HG02981 (cell line): ENCODE data around the gene NSUN6.

Experiments
- ATAC-seq: cut with Tn5 transposase; IDR thresholded peaks from one replicate; pipeline ENCODE4 v1.9.1; 2021; ENCODE audit warnings: mild to moderate bottlenecking, moderate library complexity; ENCODE audit not compliant: unreplicated experiment

NSUN6 gene

DNA sequence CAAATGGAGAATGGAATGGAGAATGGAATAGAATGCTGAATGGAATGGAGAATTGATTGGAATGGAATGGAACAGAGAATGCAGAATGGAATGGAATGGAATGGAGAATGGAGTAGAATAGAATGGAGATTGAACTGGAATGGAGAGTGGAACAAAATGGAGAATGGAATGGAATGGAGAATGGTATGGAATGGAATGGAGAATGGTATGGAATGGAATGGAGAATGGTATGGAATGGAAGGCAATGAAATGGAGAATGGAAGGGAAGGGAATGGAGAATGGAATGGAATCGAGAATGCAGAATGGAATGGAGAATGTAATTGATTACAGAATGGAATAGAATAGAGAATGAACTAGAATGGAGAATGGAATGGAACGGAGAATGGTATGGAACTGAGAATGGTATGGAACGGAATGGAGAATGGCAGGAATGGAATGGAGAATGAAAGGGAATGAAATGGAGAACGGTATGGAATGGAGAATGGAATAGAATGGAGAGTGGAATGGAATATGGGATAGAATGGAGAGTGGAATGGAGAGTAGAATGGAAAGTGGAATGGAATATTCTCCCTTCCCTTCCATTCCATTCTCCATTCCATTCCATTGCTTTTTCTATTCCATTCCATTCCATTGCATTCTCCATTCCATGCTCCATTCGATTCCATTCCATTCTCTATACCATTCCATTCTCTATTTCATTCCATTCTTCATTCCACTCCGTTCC lies 88.2 kb downstream of the NSUN6 start:
- ATAC-seq, result no peak

DNA sequence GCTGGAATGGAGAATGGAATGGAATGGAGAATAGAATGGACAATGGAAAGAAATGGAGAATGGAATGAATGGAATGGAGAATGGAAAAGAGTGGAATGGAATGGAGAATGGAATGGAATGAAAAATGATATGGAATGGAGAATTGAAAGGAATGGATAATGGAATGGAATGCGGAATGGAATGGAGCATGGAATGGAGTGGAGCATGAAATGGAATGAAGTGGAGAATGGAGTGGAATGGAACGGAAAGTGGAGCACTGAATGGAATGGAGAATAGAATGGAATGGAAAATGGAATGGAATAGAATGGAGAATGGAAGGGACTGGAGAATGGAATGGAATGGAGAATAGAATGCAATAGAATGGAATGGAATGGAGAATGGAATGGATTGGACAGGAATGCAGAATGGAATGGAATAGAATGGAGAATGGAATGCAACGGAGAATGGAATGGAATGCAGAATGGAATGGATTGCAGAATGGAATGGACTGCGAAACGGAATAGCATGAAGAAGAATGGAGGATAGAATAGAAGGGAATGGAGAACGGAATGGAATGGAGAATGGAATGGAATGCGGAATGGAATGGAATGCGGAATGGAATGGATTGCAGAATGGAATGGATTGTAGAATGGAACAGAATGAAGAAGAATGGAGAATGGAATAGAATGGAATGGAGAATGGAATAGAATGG lies 89.4 kb downstream of the NSUN6 start:
- ATAC-seq, result no peak

DNA sequence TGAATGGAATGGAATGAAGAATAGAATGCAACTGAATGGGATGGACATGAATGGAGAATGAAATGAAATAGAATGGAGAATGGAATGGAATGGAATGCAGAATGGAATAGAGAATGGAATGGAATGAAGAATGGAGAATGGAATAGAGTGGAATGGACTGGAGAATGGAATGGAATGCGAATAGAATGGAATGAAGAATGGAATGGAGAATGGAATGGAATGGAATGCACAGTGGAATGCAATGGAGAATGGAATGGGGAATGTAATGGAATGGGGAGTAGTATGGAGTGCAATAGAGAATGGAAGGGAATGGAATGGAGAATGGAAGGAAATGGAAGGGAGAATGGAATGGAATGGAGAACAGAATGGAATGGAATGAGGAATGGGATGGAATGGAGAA lies 93.4 kb downstream of the NSUN6 start:
- no peak for ATAC-seq

DNA sequence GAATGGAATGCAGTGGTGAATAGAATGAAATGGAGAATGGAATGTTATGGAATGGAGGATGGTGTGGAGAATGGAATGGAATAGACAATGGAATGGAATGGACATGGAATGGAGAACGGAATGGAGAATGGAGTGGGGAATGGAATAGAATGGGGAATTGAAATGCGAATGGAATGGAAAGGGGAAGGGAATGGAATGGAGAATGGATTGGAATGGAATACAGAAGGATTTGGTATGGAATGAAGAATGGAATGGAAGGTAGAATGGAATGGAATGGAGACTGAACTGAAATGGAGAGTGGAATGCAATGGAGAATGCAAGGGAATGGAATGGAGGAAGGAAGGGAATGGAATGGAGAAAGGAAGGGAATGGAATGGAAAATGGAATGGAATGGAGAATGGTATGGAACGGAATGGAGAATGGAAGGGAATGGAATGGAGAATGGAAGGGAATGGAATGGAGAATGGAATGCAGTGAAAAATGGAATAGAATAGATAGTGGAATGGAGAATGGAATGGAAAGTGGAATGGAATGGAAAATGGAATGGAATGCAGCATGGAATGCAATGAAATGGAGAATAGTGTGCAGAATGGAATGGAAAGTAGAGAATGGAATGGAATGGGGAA lies 94.8 kb downstream of the NSUN6 start:
- ATAC-seq, result no peak

DNA sequence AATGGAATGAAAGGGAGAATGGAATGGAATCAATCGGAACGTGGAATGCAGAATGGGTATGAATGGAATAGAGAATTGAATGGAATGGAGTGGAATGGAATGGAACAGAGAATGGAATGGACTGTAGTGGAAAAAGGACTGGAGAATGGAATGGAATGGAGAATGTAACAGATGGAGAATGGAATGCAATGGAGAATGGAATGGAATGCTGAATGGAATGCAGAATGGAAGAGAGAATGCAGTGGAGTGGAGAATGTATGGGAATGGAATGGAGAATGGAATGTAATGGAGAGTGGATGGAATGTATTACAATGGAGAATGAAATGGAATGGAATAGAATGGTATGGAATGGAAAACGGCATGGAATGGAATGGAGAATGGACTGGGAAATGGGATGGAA lies 96.9 kb downstream of the NSUN6 start:
- ATAC-seq, result no peak

DNA sequence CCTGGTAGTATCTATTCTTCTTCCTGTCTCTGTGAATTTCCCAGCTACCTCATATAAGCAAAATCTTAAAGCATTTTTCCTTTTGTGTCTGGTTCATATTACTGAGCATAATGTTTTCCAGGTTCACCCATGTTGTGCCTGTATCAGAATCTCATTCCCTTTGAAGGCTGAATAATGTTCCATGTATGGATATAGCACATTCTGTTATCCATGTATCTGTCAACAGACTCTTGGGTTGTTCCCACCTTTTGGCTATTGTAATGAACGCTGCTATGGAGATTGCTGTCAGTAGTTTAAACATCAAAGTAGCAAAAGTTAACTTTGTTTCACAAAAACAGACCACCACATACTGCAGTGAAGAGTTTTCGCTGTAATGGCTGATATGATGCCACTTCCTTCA lies 99.9 kb downstream of the NSUN6 start:
- ATAC-seq, result no peak

DNA sequence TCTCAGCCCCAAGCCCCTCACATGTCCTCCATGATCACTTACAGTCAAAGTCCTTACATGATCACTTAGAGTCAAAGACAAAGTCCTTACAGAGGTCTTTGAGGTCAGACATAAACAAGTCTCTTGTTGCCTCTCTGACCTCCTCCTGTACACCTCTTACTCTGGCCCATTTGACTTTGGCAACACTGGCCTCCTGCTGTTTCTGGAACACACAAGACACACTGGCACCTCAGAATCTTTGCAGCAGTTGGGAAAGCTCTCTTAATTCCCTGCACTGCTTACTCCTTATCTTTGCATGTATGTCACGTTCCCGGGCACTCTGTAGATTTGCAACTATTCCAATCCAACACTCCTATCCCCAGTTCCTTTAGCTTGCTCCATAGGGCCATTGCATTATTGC lies 102.3 kb downstream of the NSUN6 start:
- no peak for ATAC-seq

DNA sequence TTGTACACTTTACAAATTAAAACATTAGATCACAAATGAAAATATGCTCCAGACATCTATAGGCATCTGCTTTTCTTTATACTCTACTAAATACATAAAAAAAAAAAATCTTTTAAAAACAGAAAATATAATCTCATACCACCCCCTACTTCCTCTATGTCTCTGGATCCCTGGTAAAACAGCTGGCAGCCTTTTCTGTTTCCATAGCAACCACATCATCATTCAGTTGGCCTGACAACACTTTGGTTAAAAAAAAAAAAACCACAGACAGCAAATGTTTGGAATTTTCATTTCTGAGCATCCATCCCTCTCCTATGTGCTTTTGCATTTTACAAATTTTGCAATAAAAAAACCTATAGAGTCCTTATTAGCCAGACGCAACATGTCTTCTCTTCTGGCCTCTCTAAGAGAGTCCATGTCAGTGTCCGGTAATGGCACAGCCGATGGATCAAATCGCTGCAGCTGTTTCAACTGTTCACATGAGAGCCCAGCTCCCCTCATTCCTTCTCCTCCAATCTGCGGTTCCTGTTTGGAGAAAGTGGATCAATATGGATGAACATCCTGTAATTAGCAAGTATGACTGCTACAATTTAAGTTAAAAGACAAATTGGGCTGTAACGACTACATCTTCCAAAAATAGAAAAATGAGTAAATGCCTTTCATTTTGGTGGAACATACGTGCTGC lies 105.6 kb downstream of the NSUN6 start:
- ATAC-seq, result no peak

DNA sequence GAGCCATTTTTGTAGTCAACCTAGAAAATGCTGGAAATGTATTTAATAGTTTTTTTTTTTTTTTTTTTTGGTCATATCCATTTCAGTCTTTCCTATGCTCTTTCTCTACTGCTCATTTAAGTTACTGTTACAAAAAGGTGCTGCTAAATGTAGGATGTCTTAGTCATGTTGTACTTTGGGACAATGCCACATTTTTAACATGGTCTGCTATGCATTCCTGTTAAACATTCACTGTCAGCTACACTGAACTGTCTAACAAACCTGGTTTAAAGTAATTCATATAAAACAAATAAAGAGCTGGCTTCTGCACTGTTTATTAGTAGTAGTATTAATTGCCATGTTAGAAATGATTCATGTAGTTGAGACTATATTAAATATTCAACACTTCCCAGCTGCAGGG lies 108.6 kb downstream of the NSUN6 start:
- ATAC-seq, result no peak

DNA sequence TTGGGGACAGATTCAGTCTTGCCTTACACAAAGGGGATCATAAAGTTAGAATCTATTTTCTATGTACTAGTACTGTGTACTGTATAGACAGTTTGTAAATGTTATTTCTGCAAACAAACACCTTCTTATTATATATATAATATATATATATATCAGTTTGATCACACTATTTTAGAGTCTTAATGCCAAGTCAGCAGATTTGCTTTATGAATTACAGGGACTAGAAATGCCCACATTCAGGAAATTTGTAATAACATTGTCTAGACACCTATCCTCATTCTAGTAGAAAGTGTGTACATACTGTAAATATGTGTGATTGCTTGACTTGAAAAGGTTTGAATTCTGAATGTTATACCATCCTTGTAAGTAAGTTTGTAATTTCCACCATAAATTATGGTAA lies 111.2 kb downstream of the NSUN6 start:
- ATAC-seq, result no peak

DNA sequence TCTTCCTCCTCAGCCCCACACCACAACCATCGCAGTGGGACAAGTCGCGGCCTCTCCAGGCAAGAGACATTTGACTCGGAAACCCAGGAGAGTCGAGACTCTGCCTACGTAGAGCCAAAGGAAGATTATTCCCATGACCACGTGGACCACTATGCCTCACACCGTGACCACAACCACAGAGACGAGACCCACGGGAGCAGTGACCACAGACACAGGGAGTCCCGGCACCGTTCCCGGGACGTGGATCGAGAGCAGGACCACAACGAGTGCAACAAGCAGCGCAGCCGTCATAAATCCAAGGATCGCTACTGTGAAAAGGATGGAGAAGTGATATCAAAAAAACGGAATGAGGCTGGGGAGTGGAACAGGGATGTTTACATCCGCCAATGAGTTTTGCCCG lies 112.1 kb downstream of the NSUN6 start:
- no peak for ATAC-seq

DNA sequence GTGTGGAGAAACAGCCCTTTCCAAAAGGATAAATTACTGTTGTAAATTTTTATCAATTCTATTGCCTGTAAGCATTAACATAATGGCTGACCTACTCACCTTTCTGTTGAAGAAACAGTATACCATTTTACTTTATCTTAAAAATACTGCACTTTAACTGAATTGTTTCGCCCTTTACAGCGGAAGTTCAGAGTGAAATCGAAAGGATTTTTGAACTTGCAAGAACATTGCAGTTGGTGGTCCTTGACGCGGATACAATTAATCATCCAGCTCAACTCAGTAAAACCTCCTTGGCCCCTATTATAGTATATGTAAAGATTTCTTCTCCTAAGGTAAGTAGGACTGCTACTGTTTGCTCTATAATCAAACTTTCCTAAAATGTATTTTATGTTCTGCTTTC lies 117.5 kb downstream of the NSUN6 start:
- ATAC-seq, result no peak

DNA sequence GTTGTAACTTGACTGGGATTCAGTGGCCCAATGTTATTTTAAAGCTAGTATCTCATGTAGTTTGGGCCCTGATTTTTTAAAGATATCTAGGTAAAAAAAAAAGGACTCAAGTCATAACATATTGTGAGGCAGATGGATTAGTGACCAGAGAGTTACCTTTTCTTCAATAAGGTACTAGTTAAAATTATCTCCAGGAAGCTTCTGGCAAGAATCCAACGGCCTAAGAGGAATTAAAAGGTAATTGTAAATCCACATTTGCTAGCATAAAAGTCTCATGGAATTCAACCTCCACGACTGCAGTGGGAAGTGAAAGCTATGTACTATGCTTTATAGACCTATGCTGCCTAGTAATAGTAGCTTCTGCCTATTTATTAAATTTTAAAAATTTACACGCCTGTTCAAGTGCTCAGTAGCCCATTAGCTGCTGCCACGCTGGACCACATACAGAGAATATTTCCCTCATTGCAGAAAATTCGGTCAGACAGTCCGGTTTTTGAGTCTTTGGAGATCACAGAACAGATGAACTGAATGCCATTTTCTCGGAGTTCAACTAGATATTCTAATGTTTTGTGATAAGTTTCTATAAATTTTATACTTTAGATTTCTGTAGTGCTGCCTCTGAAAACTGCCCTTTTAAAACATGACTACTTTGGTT lies 118.4 kb downstream of the NSUN6 start:
- ATAC-seq, result no peak

DNA sequence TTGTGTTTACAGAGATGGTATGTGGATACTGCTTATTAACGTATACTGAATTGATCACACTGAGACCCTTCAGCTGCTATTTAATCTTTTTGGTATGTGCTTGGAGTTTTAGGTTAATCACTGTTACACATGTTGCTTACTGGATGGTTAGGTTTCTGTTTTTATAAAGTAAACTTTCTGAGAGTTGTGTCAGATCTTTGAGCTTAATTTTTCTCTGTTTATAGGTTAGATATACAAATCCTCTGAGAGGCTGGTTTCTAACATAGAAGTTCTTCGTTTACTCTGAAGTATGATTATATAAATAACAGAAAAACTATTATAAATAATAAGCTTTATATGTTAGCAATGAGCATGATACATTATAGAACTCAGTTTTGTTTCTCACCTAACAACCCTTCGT lies 123.1 kb downstream of the NSUN6 start:
- ATAC-seq, result no peak

DNA sequence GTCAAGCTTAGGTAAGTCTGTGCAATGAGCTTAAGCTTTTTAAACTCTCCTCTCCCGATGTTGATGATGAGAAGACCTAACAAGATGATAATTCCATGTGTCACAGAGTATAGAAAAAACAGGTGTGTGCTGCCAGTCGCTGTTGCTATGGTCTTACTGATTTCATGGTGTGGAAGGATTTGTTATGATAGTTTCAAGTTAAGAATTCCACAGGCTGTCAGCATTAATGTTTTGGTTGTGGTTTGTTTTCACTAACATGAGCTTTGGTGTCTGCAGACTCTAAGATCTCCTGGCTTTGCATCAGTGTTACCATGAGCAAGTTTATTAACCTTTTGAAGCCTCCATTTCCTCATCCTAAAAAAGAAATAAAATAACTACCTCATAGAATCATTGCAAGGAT lies 123.7 kb downstream of the NSUN6 start:
- ATAC-seq, result no peak

DNA sequence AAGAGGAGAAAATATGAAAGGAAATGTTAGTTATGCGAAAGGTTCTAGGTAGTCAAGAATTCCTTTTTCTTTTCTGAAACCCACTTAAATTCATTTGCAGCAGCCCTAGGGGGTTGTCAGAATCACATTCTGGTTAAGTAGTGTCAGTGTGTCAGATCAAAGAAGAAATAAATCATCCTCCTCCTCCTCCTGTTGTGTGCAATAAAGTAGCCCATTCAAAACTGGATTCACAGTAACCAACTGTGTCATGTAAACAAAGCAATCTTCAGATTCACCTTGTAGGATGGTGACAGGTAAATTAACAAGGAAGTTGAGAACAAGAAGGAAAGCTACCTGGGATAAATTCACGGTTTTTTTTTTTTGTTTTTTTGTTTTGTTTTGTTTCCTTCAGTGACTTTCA lies 127.5 kb downstream of the NSUN6 start:
- no peak for ATAC-seq

DNA sequence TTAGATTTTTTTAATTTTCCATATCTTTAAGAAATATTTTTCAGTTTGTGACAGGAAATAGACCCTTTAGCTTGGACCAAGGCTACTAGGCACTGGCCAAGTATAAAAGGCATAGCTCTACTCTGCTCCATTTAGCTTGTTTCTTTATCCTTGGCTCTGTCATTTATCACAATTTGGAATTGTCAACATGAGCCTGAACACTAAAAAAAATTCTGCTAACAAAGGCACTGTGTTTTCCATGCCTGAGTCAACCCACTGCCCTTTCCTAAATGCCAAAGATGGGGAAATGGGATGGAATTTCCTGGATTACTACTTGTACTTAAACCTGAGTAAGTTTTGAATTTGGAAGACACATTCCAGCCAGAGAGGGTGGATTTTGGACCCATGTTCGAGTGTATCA lies 128.4 kb downstream of the NSUN6 start:
- ATAC-seq, result no peak

DNA sequence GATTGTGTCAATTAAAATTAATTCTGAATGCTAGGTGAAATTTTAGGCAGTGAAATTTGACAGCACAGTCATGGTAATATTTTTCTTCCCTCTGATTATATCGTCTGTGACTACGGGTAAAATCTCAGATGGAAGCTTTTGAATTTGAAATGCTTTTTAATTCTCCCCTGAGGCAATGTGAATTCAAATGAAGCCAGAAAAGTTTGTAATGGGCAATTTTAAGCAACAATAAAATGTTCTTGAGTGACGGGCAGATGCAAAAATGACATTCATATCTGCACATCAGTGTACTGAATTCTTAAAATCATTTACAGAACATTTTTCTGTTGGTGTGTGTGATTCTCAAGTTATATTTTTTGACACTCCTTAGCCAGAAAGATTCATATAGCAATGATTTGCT lies 134.5 kb downstream of the NSUN6 start:
- no peak for ATAC-seq

DNA sequence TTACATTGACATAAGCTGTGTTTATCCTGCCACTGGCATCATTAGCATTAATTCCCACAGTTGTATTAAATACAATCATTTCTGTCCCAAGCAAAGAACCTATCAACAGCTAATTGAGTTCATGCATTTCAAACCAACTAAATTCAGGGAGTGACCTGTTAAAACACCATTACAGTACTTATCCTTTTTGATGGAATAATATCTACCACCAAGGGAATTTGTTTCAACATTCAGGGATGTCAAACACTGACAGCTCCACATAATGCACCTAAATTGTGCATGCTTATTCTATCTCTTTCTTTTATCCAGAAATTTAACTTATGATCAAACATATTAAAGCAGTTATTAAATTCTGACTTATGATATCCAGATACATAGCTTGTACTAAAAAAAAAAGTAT lies 136.8 kb downstream of the NSUN6 start:
- ATAC-seq, result no peak

DNA sequence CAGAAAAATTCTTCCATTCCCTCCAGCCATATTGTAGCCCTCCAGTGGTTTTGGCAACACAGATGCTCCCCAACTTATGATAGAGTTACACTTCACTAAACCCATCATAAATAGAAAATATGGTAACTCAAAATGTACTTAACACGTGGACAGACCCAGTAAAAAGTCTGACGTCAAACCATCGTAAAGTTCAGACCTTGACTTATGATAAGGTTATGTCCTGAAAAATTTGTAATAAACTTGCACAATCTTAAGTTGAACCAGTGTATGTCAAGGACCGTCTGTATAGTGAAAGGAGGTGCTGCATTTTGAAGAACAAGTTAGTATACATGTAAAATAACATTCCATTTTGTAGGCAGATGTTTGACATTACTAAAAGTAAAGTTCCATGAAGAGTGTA lies 142.8 kb downstream of the NSUN6 start:
- no peak for ATAC-seq

DNA sequence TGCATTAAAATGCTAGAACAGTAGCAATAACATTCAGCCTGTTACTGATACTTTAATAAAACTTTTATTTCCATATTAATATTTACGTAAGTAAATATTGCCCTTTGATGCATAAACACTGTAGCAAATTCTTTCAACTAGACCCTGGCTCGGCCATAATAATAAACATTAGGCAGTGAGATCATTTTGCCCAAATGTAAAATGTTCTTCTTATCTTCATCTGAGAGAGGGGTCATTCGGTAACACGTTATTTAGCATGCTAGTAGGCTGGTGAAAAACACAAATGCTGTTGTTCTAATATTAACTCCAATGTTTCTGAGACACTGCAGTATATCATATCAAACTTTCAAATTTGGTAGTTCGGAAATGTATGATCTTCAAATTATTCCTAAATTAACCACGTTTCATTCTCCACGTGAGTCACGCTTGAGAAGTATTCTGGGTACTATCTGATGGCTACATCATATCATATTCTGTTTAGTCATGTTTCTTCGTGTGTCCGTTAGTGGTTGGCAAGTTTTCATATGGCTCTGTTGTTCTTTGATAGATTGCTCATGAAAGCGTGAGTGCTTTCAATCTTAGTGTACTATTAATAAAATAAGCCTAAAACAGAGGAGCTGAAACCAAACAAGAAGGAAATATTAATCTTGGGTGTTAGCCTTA lies 145.8 kb downstream of the NSUN6 start:
- no peak for ATAC-seq
